ENCODE results near the gene BCAS3. TPM values are rescaled to one million over a fixed set of nuclear protein-coding genes. Genes with fewer than 3 reads are reported as not detected.

BCAS3 gene
- total and polyA plus RNA-seq, 10 donors, result 3.7 to 56.0 (median 42.3) TPM

DNA sequence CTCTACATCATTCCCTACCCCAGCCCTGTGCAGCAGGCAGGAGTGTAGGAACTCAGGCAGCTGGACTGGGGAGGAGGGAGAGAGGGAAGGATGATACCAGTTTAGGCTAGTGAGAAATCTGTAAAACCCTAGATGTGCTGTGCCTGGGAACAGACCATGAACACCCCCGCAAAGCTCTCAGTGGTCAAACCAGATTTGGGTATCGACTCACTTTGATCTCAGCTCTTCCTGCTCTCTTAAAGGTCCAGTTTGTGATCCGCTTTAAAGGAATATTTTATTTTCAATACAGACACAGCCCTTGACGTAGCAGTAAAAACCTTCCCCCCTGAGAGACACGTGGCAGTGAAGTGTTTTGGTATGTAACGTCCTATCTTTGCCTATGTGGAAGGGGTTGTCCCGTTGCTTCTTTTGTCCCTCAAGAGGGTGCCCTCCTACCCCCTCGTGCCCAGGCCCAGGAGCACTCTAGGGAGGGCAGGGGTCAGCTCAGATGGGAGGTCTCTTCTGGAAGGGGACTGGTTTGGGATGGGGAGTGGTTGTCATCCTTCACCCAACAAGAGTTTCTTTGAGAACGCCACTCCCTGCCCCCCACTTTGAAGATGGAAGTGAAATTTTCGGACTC is 702.7 kb downstream of the BCAS3 start:
- no peak overlapping the region for H3K27ac ChIP-seq
- DNase-seq, result peak; percentile 36
- H3K27me3 ChIP-seq (replicated peaks in 1 of 7), result no peaks in the 10 kb centered on the region
- no peak overlapping the region for H3K4me3 ChIP-seq
- H3K9me3 ChIP-seq, result no peaks in the 10 kb centered on the region
- no peaks in the 10 kb centered on the region for H3K4me1 ChIP-seq
- TF ChIP-seq, protein P1, sequence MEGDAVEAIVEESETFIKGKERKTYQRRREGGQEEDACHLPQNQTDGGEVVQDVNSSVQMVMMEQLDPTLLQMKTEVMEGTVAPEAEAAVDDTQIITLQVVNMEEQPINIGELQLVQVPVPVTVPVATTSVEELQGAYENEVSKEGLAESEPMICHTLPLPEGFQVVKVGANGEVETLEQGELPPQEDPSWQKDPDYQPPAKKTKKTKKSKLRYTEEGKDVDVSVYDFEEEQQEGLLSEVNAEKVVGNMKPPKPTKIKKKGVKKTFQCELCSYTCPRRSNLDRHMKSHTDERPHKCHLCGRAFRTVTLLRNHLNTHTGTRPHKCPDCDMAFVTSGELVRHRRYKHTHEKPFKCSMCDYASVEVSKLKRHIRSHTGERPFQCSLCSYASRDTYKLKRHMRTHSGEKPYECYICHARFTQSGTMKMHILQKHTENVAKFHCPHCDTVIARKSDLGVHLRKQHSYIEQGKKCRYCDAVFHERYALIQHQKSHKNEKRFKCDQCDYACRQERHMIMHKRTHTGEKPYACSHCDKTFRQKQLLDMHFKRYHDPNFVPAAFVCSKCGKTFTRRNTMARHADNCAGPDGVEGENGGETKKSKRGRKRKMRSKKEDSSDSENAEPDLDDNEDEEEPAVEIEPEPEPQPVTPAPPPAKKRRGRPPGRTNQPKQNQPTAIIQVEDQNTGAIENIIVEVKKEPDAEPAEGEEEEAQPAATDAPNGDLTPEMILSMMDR (IDR thresholded peaks at IDR 0.05 in 8 of 11, conservative IDR thresholded peaks at IDR 0.05 in 3 of 11), result no peak
- no peak for TF ChIP-seq POLR2A (IDR thresholded peaks at IDR 0.05)
- no peak for TF ChIP-seq POLR2AphosphoS5 (IDR thresholded peaks at IDR 0.05)
- H3K36me3 ChIP-seq, result peaks cover 0 to 4% (median 0%) of the 10 kb centered on the region in 6 donors
- intact Hi-C loops (cut with DNase I; ENCODE audit: low total_unique reads), result loop anchor here (10.0 kb wide), 1 partner anchor 376 kb away; no protein-coding TSS in a partner anchor
- 82 to 94% (median 88%) methylated on average over 10 of the region's 10 CpGs for WGBS, 5 donors

DNA sequence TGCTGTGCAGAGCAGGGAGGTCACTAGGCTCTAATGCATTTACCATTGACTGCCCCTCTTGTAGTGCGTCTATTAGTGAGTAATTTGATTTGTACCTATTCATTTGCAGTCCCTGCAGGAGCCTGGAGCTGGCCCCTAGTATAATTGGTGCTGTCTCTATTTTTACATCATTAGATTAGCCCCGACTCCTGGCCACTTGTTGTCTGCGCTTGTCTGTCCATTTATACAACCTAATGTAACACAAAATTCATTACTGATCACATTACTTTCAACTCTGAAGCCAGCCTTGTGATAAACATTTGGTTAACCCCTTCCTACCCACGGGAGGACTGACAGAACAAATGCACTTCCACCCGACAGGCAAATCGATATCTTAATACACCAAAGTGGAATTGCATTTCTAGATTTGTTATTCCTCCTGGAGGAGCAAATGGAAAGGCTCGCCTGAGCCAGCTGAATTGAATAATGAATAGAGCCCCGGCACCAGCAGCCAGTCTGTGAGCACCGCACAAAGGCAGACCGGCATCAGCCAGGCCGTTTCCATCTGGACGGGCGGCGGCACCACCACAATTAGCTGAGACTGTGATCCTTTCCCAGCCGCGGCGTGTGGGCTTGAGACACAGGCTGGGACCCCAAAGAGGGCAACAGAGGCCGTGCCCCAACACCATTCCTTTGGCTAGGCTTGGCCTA is 703.3 kb downstream of the BCAS3 start:
- Histone ChIP-seq H3K36me3 (peaks cover 0 to 4% (median 0%) of the 10 kb centered on the region in 6 donors), H3K9me3 (no peaks in the 10 kb centered on the region), H3K4me1 (no peaks in the 10 kb centered on the region), H3K4me3 (no peak overlapping the region), H3K27me3 (replicated peaks in 1 of 7) (no peaks in the 10 kb centered on the region), H3K27ac (no peak overlapping the region)
- no peak for TF ChIP-seq POLR2A (IDR thresholded peaks at IDR 0.05)
- 89 to 91% (median 90%) methylated on average over 18 of the region's 18 CpGs for WGBS, 5 donors
- peak; percentile 49 for DNase-seq
- intact Hi-C loops (cut with DNase I; ENCODE audit: low total_unique reads), result loop anchor here (10.0 kb wide), 1 partner anchor 376 kb away; no protein-coding TSS in a partner anchor

DNA sequence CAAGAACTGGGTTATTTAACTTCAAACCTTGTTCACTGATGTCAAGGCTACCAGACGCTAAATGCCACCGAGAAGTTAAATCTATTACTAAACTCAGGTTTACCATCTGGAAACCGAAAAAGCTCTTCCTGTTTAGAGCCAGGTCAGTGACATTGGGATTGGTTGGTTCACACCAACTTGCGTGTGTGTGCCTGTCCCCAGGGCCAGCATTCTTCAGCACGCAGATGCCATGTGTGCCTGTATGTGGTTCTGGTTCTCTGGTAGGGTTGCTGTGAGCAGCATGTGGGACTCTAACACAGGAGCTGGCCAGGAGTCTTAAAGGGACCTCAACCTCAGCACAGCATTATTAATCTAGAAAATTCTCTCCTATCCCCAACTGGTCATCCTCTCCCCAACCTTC is 703.9 kb downstream of the BCAS3 start:
- Histone ChIP-seq H3K4me1 (no peaks in the 10 kb centered on the region), H3K4me3 (no peak overlapping the region), H3K27ac (no peak overlapping the region), H3K36me3 (peaks cover 0 to 4% (median 0%) of the 10 kb centered on the region in 6 donors), H3K9me3 (no peaks in the 10 kb centered on the region), H3K27me3 (replicated peaks in 1 of 7) (no peaks in the 10 kb centered on the region)
- TF ChIP-seq, protein P1 (IDR thresholded peaks at IDR 0.05 in 8 of 11, conservative IDR thresholded peaks at IDR 0.05 in 3 of 11), result no peak
- no peak for TF ChIP-seq POLR2A (IDR thresholded peaks at IDR 0.05)
- TF ChIP-seq POLR2AphosphoS5 (IDR thresholded peaks at IDR 0.05), result no peak
- peak; percentile 23 for DNase-seq
- intact Hi-C loops (cut with DNase I; ENCODE audit: low total_unique reads), result loop anchor here (10.0 kb wide), 1 partner anchor 377 kb away; no protein-coding TSS in a partner anchor
- WGBS, 5 donors, result 89 to 97% (median 96%) methylated on average over 5 of the region's 5 CpGs

DNA sequence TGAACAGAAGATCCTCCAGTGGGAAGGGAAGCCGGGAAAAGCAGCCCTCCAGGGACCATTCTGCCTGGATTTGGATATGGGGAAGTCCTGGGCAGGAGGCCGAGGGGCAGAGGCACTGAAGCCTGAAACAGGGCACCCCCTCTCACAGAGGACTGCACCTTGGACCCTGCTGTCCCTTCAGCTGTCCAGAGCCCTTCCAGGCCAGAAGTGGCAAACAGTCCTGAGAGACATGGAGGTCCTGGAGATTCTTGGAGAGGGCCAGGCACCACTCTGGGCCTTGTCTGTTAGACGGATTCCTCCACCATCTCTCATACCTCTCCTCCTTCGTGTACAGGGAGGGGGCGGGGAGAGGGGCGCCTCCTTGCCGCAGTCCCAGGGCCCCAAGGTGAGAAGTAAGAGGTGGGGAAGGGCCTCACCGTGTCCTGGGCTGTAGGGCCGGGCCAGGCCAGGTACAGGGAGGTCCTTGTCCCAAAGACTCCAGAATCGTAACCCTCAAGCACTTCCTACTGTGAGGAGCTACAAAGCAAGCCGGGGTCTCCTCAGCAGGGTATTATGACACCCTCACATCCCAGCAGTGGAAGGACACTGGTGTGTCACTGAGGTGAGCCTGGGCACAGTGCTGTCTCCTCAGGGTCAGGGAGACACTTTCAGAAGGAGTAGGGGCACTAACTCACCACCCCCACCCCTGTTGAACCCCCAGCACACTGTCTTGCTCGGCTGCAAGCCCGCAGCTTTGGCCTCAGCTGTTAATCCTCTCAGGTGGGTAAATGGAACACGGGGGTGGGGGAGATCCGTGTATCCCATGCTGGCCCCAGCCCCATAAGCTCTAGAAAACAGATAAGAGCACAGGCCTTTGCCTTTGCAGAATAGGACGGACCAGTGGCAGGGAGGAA is 705.4 kb downstream of the BCAS3 start:
- Histone ChIP-seq H3K27me3 (replicated peaks in 1 of 7) (no peaks in the 10 kb centered on the region), H3K4me3 (no peak overlapping the region), H3K27ac (no peak overlapping the region), H3K36me3 (peaks cover 0 to 4% (median 0%) of the 10 kb centered on the region in 6 donors), H3K4me1 (no peaks in the 10 kb centered on the region), H3K9me3 (no peaks in the 10 kb centered on the region)
- peak; percentile 48 for DNase-seq
- intact Hi-C loops (cut with DNase I; ENCODE audit: low total_unique reads), result loop anchor here (10.0 kb wide), 1 partner anchor 378 kb away; no protein-coding TSS in a partner anchor
- no peak for TF ChIP-seq POLR2A (IDR thresholded peaks at IDR 0.05)
- TF ChIP-seq, protein P1 (IDR thresholded peaks at IDR 0.05 in 8 of 11, conservative IDR thresholded peaks at IDR 0.05 in 3 of 11), result no peak
- no peak for TF ChIP-seq POLR2AphosphoS5 (IDR thresholded peaks at IDR 0.05)
- WGBS, 5 donors, result 86 to 93% (median 88%) methylated on average over 13 to 16 of the region's 16 CpGs

Measured in spleen (tissue), 11 donors.